GM18517 (cell line): Measurements from ENCODE around the gene YWHAE.
"Not testable (repeated sequence)": the region's sequence is repeated elsewhere in the genome, so short reads cannot be mapped to it uniquely, and the experiment has no call there.

Experiments
- ATAC-seq: cut with Tn5 transposase; IDR thresholded peaks from one replicate; pipeline ENCODE4 v1.9.1; 2021; ENCODE audit warnings: mild to moderate bottlenecking, moderate library complexity; ENCODE audit not compliant: unreplicated experiment

YWHAE gene

DNA sequence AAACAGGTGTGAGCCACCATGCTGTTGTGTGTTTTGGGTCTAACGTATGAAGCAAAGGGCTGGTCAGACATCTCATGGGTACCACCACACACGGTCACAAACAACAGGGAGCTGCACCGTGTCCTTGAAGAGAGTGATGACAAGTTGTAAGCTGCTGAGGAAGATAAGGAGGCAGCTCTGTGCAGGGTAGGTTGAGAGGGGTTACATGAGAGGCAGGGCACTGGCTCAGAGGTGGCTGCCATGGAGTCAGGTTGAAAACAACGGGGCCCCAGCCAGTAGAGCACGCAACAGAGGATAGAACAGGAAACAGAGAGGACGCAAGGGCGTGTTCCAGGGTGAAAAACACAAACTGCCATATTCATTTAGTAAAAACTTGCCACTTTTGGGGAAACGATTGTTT is 68.3 kb downstream of the YWHAE start:
- ATAC-seq, result no peak

DNA sequence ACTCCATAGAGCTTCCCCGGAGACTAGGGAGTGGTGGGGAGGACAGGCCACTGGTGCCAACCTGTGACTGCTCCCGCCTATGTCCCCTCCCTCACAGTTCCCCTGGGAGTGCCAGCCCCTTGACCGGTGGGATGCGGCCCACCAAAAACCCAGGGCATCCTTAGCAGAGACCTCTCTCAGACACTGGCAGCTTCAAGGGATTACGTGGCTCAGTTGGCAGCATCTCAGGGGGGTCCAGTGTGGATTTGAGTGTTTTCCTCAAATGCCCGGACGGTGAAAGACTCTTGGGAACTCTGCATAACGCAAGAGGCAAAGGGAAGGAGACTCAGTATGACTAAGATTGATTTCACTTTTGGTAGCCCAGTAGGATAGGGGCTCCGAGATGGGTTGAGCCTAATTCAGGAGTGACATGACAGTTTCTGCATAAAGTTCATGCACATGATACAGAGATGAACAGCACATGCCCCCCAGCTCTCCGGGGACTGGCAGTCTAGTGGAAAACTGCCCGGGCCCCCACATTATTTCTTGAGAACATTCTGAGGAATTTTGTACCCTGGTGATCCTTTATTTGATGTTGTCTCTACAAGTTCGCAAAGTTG is 70.2 kb downstream of the YWHAE start:
- ATAC-seq, result no peak

DNA sequence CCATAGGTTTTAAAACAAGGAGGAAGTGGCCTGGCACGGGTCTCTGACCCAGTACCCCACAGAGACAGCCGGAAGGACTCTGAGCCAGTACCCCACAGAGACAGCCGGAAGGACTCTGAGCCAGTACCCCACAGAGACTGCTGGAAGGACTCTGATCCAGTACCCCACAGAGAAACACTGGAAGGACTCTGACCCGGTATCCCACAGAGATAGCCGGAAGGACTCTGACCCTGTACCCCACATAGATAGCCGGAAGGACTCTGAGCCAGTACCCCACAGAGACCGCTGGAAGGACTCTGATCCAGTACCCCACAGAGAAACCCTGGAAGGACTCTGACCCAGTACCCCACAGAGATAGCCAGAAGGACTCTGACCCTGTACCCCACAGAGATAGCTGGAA is 71.6 kb downstream of the YWHAE start:
- ATAC-seq, result no peak

DNA sequence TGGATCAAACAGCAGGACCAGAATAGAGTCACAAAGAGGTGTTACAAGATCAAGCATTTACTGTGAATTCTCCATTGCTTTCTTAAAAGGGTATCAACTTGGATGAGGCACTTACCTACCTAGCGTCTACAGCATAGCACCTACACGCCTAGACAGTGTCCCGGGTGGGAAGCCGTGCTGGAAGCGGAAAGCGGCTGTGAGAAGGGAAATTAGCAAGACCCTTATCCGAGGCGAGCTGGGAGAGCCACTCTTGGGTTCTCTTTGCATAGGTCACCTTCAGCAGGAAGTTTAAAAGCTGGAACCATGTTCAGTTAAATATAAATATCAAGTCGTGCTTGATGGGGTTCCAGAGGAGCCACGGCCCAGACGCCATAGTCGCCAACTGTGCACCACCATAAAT is 74.3 kb downstream of the YWHAE start:
- ATAC-seq, result no peak

DNA sequence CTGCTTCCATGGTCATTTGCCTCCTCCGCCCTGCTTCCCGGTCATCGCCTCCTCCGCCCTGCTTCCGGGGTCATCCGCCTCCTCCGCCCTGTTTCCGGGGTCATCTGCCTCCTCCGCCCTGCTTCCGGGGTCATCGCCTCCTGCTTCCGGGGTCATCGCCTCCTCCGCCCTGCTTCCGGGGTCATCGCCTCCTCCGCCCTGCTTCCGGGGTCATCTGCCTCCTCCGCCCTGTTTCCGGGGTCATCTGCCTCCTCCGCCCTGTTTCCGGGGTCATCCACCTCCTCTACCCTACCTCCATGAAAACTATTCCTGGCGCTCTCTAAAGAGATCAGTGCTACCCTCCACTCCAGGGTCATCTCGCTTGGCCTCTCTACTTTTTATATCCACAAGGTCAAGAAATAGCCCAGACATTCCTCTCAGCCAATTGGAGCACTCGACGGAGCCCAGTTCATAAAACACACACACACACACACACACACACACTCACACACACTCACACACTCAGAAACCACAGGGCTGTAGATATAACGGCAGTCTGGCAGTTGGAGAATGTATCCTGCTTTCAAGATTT is 75.7 kb downstream of the YWHAE start:
- ATAC-seq, result no peak

DNA sequence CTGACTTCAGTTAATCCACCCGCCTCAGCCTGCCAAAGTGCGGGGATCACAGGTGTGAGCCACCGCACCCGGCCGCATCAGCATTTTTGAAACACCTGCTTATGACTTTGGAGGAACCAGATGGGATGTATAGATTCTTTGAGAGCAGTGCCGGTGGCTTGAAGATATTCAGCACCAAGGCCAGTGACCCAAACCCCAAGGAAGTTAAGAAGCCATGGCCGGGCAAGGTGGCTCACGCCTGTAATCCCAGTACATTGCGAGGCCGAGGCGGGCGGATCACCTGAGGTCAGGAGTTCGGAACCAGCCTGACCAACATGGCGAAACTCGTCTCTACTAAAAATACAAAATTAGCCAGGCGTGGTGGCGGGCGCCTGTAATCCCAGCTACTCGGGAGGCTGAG is 76.7 kb downstream of the YWHAE start:
- ATAC-seq, result no peak

DNA sequence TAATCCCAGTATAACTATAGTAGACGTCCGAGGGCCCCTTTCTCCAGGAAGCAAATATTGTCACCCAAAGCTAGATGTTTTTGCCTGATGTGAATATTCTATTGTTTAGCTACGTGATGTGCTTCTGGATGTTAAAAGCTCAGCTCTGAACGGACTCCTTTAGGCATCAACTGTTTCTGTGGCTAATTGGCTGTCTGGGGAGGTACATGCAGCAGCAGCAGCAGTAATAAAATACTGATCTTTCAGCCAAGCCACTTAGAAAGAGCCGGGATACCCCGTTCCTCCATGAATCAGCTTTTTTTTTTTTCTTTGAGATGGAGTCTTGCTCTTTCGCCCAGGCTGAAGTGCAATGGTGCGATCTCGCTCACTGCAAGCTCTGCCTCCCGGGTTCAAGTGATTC is 77.5 kb downstream of the YWHAE start:
- no peak for ATAC-seq

DNA sequence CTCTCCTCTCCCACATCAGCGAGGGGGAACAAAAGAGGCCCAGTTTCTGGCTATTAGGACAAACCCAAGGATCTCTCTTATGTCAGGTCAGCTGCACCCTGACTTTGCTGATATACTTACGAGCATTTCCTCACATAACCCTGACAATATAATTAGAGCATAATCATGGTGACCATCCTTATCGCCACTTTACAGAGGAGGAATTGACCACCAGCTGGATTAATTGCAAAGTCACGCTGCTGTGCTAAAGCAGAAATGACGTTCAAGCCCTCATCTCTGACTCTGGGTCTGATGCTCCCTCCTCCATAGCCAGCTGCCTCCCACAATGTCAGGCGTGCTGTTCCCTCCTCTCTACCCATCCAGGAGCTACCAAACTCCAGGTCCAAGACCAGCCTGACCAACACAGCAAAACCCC is 78.0 kb downstream of the YWHAE start:
- ATAC-seq, result no peak

DNA sequence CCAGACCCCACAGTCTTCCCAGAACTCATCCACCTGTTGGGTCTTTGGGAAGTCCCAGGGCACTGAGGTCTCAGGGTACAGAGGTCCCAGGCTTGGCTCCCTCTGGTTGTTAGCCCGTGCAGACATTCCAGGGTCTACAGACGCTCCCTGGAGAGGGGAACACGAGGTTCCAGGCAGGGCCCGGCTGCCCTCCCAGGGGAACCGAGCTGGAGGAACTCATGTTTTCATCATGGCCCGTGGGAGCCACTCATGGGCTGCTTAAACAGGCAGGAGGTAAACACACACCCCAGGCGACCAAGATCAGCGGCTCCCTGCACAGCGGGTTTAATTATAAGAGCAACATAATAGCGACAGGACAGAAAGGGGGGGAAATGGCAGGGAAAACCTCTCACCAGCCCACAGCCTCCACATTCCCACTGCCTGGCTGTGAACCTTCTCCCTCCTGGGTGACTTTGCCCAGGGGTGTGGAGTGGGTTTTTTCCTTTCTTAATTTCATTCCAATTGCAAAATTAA is 84.1 kb downstream of the YWHAE start:
- no peak for ATAC-seq

DNA sequence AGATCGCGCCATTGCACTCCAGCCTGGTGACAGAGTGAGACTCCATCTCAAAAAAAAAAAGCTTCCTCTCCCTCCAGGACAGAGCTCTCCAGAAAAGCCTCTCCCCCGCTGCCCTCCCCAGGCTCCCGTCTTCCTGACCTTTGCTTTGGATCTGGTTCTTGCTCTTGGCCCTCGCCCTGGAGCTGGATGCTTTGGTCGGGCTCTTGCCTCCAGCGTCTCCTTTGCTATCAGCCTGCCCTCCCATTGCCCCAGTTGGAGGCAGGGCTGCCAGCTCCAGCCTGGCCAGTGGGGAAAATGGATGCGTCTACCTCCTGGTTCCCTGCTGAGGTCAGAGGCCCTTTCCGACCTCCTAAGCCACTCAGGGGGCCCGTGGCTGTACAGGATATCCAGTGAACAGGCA is 84.6 kb downstream of the YWHAE start:
- no peak for ATAC-seq

DNA sequence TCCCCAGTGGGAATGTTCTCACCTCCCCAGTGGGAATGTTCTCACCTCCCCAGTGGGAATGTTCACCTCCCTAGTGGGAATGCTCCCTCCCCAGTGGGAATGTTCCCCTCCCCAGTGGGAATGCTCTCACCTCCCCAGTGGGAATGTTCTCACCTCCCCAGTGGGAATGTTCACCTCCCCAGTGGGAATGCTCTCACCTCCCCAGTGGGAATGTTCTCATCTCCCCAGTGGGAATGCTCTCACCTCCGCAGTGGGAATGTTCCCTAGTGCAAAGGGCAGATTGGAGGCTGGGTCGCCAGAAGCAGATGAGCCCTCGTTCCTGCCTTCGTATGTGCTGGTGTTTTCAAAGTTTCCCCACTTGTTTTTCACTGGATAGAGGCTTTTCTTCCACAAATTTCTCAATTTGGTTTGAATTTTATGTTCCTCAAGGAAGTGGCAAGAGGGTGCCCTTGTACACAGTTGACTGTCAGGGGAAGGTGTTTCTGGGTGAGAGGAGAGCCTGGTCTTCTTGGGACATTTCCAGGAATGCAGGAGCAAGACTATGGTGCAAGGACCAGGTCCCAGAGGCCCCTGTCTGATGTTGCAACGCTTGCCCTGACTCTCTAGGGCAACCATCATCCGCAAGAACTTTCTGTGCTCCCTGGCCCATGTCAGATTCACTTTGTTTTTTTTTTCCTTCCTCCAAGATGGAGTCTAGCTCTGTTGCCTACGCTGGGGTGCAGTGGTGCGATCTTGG is 86.6 kb downstream of the YWHAE start:
- ATAC-seq, result no peak

DNA sequence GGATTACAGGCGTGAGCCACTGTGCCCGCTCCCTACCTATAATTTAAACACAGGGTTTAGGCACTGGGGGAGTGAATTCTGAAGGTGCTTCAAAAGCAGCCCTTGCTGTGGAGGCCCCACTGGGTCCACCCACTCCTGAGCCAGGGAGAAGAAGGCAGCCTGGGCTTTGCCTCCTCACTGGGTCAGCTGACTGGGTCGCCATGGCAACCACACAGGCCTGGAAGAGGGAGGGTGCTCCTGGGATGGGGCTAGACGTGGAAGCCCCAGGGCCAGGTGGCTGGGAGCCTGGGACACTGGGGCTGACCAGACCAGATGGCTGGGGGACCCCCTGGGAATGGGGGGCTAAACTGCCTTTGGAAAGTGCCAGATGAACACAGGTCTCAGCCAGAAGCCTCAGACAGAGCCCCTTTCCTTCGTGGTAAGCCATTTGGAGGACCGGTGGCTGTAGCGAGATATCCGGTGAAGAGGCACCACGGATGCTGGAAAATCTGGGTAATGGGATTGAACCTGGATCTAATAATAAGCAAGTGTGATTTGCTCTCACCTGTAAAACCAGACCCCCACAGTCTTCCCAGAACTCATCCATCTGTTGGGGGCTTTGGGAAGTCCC is 87.7 kb downstream of the YWHAE start:
- ATAC-seq, result no peak

DNA sequence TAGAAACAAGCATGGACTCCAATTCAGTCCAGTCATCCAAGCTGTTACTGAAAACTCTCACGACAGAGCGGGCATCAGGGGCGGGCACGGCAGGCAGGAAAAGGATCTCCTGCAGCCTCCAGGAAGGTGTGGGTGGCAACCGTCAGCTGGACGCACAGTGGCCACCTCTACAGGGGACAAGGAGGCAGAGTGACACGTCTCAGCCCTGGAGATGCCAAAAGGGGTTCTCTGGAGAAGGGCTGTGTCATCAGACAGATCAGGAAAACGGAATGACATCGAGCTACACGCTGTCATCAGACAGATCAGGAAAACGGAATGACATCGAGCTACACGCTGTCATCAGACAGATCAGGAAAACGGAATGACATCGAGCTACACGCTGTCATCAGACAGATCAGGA is 92.2 kb downstream of the YWHAE start:
- not testable (repeated sequence) for ATAC-seq

DNA sequence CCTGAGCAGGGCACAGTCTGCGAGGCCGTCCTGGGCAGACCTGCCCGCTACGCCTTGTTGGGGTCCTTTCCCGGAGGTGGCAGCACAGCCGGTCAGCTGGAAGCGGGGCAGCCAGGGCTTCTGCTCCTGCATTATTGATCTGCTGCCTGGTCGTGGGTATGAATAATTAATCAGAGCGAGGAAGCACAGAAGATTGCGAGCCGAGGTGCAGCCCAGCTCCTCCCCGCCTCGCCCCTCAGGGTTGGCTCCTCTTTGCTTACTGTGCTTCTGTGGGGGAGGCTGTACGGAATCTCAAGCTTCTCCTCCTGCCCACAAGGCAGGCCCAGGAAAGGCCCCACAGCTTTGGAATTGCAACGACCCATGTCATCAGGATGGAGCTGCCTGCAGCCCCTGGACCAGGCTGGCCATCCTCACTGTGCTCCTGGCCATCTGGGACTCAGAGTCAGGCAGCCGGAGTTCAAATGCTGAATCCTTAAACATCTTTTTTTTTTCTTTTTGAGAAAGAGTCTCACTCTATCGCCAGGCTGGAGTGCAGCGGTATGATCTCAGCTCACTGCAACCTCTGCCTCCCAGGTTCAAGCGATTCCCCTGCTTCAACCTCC is 95.0 kb downstream of the YWHAE start:
- ATAC-seq, result no peak

DNA sequence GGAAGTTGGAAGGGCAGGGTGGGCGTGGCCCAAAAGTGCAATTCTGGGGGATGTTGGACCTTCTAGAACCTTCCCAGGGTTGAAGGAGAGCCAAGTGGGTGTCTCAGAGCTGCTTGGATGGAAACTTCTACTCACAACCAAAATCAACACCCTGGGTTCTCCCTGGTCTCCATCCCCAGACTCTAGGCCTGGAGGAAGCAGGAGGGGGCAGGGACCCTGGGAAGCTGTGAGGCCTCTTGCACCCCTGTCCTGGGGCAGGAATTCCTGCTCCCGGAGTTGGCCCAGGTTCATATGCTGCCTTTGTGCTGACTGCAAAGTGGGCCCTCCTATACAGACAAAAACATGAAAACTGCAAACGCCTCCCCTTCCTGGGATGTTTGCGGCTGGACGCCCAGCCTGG is 95.5 kb downstream of the YWHAE start:
- no peak for ATAC-seq

DNA sequence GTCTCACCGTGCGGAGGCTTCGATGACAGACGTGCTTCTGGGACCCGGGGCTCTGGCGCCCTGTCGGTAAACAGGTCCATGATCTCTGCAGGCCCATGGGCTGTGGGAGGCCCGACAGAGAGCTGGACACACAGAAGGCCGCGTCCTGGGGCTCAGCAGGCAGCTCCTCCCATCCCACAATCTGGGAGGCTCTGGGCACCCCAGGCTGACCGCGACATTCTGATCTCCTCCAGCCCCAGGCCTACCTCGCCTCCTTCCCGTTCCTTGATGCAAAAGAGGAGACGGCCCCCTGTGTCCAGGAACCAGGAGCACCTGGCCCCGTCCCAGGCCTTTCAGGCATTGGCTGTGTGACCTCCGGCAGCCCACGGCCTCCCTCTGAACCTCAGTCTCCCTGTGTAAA is 97.3 kb downstream of the YWHAE start:
- no peak for ATAC-seq

DNA sequence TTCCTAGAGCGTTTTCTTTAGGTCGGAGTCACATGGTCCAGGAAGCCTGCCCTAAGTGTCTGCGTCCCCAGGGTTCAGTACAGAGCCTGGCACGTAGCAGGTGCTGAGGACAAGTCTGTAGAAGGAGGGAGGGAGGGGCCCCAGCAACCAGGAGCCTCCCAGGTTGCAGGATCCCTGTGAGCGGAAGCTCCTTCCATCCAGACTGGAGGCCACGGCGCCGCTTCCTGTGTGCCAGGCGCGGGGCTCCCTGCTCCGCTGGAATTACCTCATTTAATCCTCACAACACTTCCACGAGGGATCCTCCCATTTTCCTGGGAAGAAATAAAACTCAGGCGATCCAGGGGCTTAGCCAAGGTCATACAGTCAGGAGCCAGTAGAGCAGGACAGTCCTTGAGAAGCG is 98.5 kb downstream of the YWHAE start:
- no peak for ATAC-seq

DNA sequence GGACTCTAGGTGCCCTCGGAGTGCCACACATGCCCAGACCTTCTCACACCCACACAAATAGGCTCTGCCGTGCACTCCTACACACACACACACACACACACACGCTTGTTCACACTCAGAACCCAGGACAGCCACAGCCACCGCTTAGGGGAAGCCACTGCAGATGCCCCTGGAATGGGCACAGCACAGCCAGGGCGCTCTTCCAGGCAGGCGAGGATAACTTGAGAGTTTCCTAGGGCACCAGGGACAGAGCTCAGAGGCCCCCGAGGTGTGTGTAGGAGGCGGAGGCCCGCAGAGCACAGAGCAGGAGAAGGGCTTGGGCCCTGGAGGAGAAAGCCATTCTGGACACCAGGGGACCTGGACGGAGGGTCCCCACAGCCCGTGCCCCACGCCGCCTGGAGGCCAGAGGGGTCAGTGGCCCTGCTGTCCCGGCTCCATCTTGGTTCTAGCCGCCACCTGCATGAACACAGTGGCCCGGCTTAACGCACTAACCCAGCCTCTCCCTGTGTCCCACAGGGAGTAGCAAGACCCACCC is 99.6 kb downstream of the YWHAE start:
- ATAC-seq, result no peak

DNA sequence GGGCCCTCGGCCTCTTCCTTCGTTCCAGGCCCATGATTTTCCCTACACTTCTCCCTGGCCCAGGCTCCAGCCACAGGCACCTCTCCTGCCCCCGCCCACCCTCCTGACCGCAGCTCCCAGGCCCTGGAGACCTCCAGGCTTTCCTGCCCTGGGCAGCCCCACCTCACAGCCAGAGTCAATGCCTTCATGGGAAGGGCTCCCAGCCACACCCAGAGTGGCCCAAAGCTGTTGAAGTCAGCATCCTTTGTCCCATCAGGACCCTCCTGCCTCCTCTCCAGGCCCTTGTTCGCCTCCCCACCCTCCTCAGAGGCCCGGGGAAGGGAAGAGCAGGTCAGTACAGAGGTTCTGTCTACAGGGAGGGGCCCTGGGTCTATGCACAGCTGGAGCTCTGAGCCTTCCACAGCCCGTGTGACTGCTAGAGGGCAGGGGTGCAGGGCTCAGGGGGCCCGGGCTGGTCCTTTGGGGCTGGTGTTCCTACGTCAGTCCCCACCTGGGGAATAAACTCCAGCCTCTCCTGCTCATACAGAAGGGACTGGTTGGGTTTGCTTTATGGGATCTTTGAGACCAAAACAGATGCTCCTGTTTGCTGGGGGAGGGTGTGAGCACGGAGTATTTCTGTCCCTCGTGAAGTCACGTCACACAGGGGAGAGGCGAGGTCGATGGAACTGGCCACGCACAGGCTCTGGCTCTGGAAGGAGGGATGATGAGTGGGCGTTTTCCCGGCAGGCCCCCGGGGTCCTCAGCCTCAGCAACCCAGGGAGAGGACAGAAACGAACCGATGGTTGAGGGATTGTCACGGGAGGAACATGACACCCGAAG is 100.3 kb downstream of the YWHAE start:
- ATAC-seq, result no peak

DNA sequence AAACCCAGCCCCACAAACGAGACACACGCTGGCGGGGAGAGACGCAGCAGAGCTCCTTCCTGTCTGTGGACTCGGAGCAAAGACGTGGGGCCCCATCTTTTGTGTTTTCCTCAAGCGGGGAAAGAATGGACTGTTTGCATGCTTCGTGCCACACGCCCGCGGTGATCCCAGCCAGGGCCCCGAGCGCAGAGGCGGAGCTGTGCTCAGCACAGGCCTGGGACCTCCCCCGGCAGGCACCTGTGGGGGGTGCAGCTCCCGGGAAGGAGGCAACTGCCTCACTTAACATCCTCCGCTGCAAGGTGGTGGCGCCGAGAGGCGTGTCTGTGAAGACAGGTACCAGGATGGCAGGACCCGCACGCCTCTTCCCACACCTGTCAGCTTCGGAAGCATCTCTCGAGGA is 101.4 kb downstream of the YWHAE start:
- no peak for ATAC-seq
